HCT116 (cell line): ENCODE measurements around the gene ACOXL. TPM values are rescaled to one million over a fixed set of nuclear protein-coding genes. Genes with fewer than 3 reads are reported as not detected.

Experiments used
- ATAC-seq: fragments of 200-7000 bp; cut with Tn5 transposase; 2 replicates; pipeline ENCODE4 v1.9.1; 2020; ENCODE audit warnings: mild to moderate bottlenecking, moderate library complexity
- BruUV-seq: library from RNA; stranded (reverse); fragments of 400-500 nt; replicated peaks from 2 replicates; lab custom pipeline; 2021; lab: Mats Ljungman, UMichigan
- CTCF ChIA-PET: fragments of 300-600 bp; sonication (Branson Sonifier 250); formaldehyde crosslinking; loops from one replicate; lab custom pipeline; 2021; ENCODE audit warnings: antibody characterized with exemption; lab: Charles Lee
- POLR2A ChIA-PET: fragments of 300-600, 350-600 bp; sonication (Branson Sonifier 250); formaldehyde crosslinking; loops from one replicate; lab custom pipeline; 2021; ENCODE audit warnings: antibody characterized with exemption; lab: Charles Lee
- RAD21 ChIA-PET, 2 experiments: fragments of 300-600 bp; sonication (Branson Sonifier 250); formaldehyde crosslinking; loops; one replicate each; lab custom pipeline; 2023; ENCODE audit warnings: low total read pairs in 2 of 2; ENCODE audit not compliant: uncharacterized antibody in 2 of 2, unreplicated experiment in 2 of 2, low non-redundant PET in 1 of 2; lab: Charles Lee
- DNase-seq: peaks from one replicate; pipeline ENCODE4 v3.0.0-alpha.2; 2010; ENCODE audit warnings: low read depth, low spot score
- H2AFZ ChIP-seq: fragments of 200-600 bp; shearing (Covaris generic), sonication (generic); 2 replicates; pipeline ENCODE4 v1.6.1; 2017; ENCODE audit warnings: low read depth, mixed run types, mixed read lengths, antibody characterized with exemption, low read length; ENCODE audit not compliant: poor library complexity, severe bottlenecking
- H3K27ac ChIP-seq: 2 replicates; pipeline ENCODE4 v1.5.1; 2012; ENCODE audit warnings: low read depth, low read length
- H3K27me3 ChIP-seq: fragments of 200-600 bp; sonication (generic); 2 replicates; pipeline ENCODE4 v1.6.1; 2016; ENCODE audit warnings: mixed run types, low read length, mixed read lengths; ENCODE audit not compliant: insufficient read depth
- H3K36me3 ChIP-seq, 2 experiments: fragments of 200-500 bp in 1 of 2; fragments of 200-600 bp in 1 of 2; sonication (Bioruptor generic) in 1 of 2; sonication (generic) in 1 of 2; 2 replicates each; pipeline versions ENCODE4 v1.5.1 to v1.6.1; 2014 to 2016; ENCODE audit warnings: low read length in 2 of 2, inconsistent platforms in 1 of 2, mixed read lengths in 1 of 2, mixed run types in 1 of 2; ENCODE audit not compliant: insufficient read depth in 2 of 2, control insufficient read depth in 1 of 2
- H3K4me1 ChIP-seq, 2 experiments: fragments of 200-600 bp in 1 of 2; sonication (generic) in 1 of 2; 2 replicates each; pipeline versions ENCODE4 v1.5.1 to v1.6.1; 2012 to 2017; ENCODE audit warnings: low read length in 2 of 2, inconsistent platforms in 1 of 2, mild to moderate bottlenecking in 1 of 2, mixed read lengths in 1 of 2, mixed run types in 1 of 2, moderate library complexity in 1 of 2; ENCODE audit not compliant: insufficient read depth in 2 of 2, control insufficient read depth in 1 of 2
- H3K4me2 ChIP-seq: fragments of 200-600 bp; sonication (generic); 2 replicates; pipeline ENCODE4 v1.6.1; 2017; ENCODE audit warnings: mixed run types, low read length, mixed read lengths
- H3K4me3 ChIP-seq, 2 experiments: fragments of 200-600 bp in 1 of 2; sonication (generic) in 1 of 2; replicated peaks in 1 of 2; 2 replicates each; pipeline ENCODE4 v1.5.1; 2011 to 2016; ENCODE audit warnings: low read length in 2 of 2, control low read depth in 1 of 2, low read depth in 1 of 2, mild to moderate bottlenecking in 1 of 2, mixed read lengths in 1 of 2, mixed run types in 1 of 2
- H3K79me2 ChIP-seq: fragments of 200-600 bp; sonication (generic); 2 replicates; pipeline ENCODE4 v1.6.1; 2017; ENCODE audit warnings: mild to moderate bottlenecking, mixed run types, low read length, moderate library complexity, mixed read lengths; ENCODE audit not compliant: insufficient read depth
- H3K9ac ChIP-seq: fragments of 200-600 bp; sonication (generic); 2 replicates; pipeline ENCODE4 v1.6.1; 2016; ENCODE audit warnings: low read length, mixed read lengths
- H3K9me2 ChIP-seq: fragments of 200-600 bp; sonication (generic), shearing (Covaris generic); 2 replicates; pipeline ENCODE4 v1.6.1; 2017; ENCODE audit warnings: mixed run types, mild to moderate bottlenecking, moderate library complexity; ENCODE audit not compliant: insufficient read depth
- H3K9me3 ChIP-seq, 2 experiments: fragments of 200-500 bp in 1 of 2; fragments of 200-600 bp in 1 of 2; sonication (Bioruptor generic) in 1 of 2; sonication (generic) in 1 of 2; 2 replicates each; pipeline ENCODE4 v1.6.1; 2014 to 2017; ENCODE audit warnings: low read length in 2 of 2, mixed read lengths in 2 of 2, inconsistent platforms in 1 of 2, low read depth in 1 of 2, mild to moderate bottlenecking in 1 of 2, mixed run types in 1 of 2, moderate library complexity in 1 of 2; ENCODE audit not compliant: control insufficient read depth in 1 of 2, insufficient read depth in 1 of 2
- H4K20me1 ChIP-seq: fragments of 200-600 bp; sonication (generic), shearing (Covaris generic); 2 replicates; pipeline ENCODE4 v1.6.1; 2017; ENCODE audit warnings: mixed run types, mild to moderate bottlenecking, moderate library complexity; ENCODE audit not compliant: insufficient read depth
- ATF3 ChIP-seq: IDR thresholded peaks from 2 replicates; pipeline ENCODE4 v1.6.1; 2012
- CEBPB ChIP-seq: IDR thresholded peaks from 2 replicates; pipeline ENCODE4 v1.6.1; 2012; ENCODE audit warnings: low read depth
- EGR1 ChIP-seq: IDR thresholded peaks from 2 replicates; pipeline ENCODE4 v1.6.1; 2012; ENCODE audit warnings: low read depth
- ELF1 ChIP-seq: IDR thresholded peaks from 2 replicates; pipeline ENCODE4 v1.6.1; 2012; ENCODE audit warnings: low read depth, borderline replicate concordance
- EZH2 ChIP-seq: fragments of 200-600 bp; sonication (generic); IDR thresholded peaks from 2 replicates; pipeline ENCODE4 v1.6.1; 2017; ENCODE audit warnings: antibody characterized with exemption, mixed run types
- JUND ChIP-seq: IDR thresholded peaks from 2 replicates; pipeline ENCODE4 v1.6.1; 2012
- MAX ChIP-seq: IDR thresholded peaks from 2 replicates; pipeline ENCODE4 v1.6.1; 2012
- POLR2A ChIP-seq: IDR thresholded peaks from 2 replicates; pipeline ENCODE4 v1.7.0; 2011; ENCODE audit warnings: borderline replicate concordance; ENCODE audit not compliant: insufficient read depth, insufficient read length; ENCODE audit errors: extremely low read depth
- POLR2AphosphoS5 ChIP-seq: IDR thresholded peaks from 2 replicates; pipeline ENCODE4 v1.6.1; 2011; ENCODE audit warnings: mild to moderate bottlenecking, low read depth, low read length, moderate library complexity
- RAD21 ChIP-seq: IDR thresholded peaks from 2 replicates; pipeline ENCODE4 v1.6.1; 2012; ENCODE audit warnings: low read depth, mild to moderate bottlenecking
- REST ChIP-seq: IDR thresholded peaks from 2 replicates; pipeline ENCODE4 v1.6.1; 2012; ENCODE audit warnings: low read depth
- SIN3A ChIP-seq: IDR thresholded peaks from 2 replicates; pipeline ENCODE4 v1.6.1; 2012; ENCODE audit warnings: low read depth
- SRF ChIP-seq: IDR thresholded peaks from 2 replicates; pipeline ENCODE4 v1.6.1; 2012; ENCODE audit warnings: low read depth
- TCF7L2 ChIP-seq: IDR thresholded peaks from 2 replicates; pipeline ENCODE4 v1.7.0; 2011; ENCODE audit warnings: borderline replicate concordance, inconsistent platforms; ENCODE audit not compliant: insufficient read depth, insufficient read length; ENCODE audit errors: extremely low read depth
- YY1 ChIP-seq: IDR thresholded peaks from 2 replicates; pipeline ENCODE4 v1.6.1; 2011; ENCODE audit warnings: low read length, low read depth, moderate library complexity, mild to moderate bottlenecking; ENCODE audit not compliant: insufficient replicate concordance; ENCODE audit errors: extremely low read depth
- ZFX ChIP-seq: fragments of 450-650 bp; IDR thresholded peaks from 2 replicates; pipeline ENCODE4 v1.6.1; 2017
- ZNF274 ChIP-seq: fragments of 200-500 bp; sonication (Bioruptor generic); IDR thresholded peaks from 2 replicates; pipeline ENCODE4 v1.6.1; 2014; ENCODE audit warnings: mild to moderate bottlenecking, low read depth, low read length, inconsistent platforms
- intact Hi-C: fragments of 100-400 bp; cut with micrococcal nuclease; formaldehyde crosslinking; loops from 2 replicates; pipeline ENCODE4 v1.10.0; 2022
- total RNA-seq: library from RNA; stranded (reverse); gene quantifications from one replicate; pipeline ENCODE4 v1.2.1, GENCODE V29; 2021; ENCODE audit not compliant: unreplicated experiment

The ACOXL gene
- total RNA-seq, 1 experiment from 2014 or later = 5.5 TPM

- RAD21 ChIA-PET = no interaction called here
- Histone ChIP-seq H3K79me2 (no peaks in the 10 kb centered on the region), H3K4me3 (no peak overlapping the region), H3K36me3 (no peaks in the 10 kb centered on the region), H3K4me1 (peaks cover 14 to 17% of the 10 kb centered on the region in 2 experiments), H2AFZ (no peak overlapping the region), H3K27ac (no peak overlapping the region), H3K9me2 (no peaks in the 10 kb centered on the region), H3K27me3 (no peaks in the 10 kb centered on the region), H4K20me1 (no peaks in the 10 kb centered on the region), H3K4me2 (no peak overlapping the region)
- POLR2A ChIA-PET = no interaction called here
- no peak for DNase-seq
- no peak for ATAC-seq
- TF ChIP-seq ZFX (no peak), ATF3 (no peak), ZNF274 (no peak), TCF7L2 (no peak), JUND (no peak), YY1 (no peak), CEBPB (no peak), EZH2 (no peak), SIN3A (no peak)
- TF ChIP-seq, all 23 proteins: peak for 0
- no TSS peak for BruUV-seq
- no peaks in the 10 kb centered on the region for H3K9me3 ChIP-seq
- CTCF ChIA-PET = no interaction called here
- no peak overlapping the region for H3K9ac ChIP-seq
- intact Hi-C loops = loop anchor here (5.0 kb wide), 1 partner anchor 672 kb away; no protein-coding TSS in a partner anchor
Observed at GRCh38 chr2:111025288-111025687, 292.9 kb downstream of the ACOXL start.

- ATAC-seq (peak; percentile 49), DNase-seq (peak; percentile 40)
- no peaks in the 10 kb centered on the region for H4K20me1 ChIP-seq
- intact Hi-C loops = loop anchor here (1.0 to 5.0 kb wide), 2 partner anchors 88 to 669 kb away; no protein-coding TSS in a partner anchor
- no peak overlapping the region for H3K9ac ChIP-seq
- no peaks in the 10 kb centered on the region for H3K79me2 ChIP-seq
- no TSS peak for BruUV-seq
- no peaks in the 10 kb centered on the region for H3K9me3 ChIP-seq
- H3K9me2 ChIP-seq = no peaks in the 10 kb centered on the region
- no peak overlapping the region for H3K27ac ChIP-seq
- ChIA-PET CTCF (interaction anchor here (0.6 to 1.0 kb wide), 3 partner anchors 89 to 673 kb away, joined by 3 to 5 read pairs (median 4); partner anchors contain the start of gene BCL2L11), RAD21 (interaction anchor here in 1 of 2 experiments (0.5 kb wide), 1 partner anchor 22 kb away, joined by 3 read pairs; no protein-coding TSS in a partner anchor), POLR2A (no interaction called here)
- H3K4me2 ChIP-seq = no peak overlapping the region
- H2AFZ ChIP-seq = peak overlapping the region; percentile 6
- no peaks in the 10 kb centered on the region for H3K27me3 ChIP-seq
- no peak overlapping the region for H3K4me3 ChIP-seq
- no peaks in the 10 kb centered on the region for H3K36me3 ChIP-seq
- H3K4me1 ChIP-seq = peaks cover 33 to 48% of the 10 kb centered on the region in 2 experiments
- no peak for TF ChIP-seq ZNF274
- TF ChIP-seq POLR2AphosphoS5 = no peak
- no peak for TF ChIP-seq POLR2A
- peak; percentile 94 for TF ChIP-seq RAD21
- 0 out of 2 replicates have a peak, but pooled peaks have one; percentile 14 for TF ChIP-seq MAX
- no peak for TF ChIP-seq REST
- no peak for TF ChIP-seq ATF3
- peak; percentile 21 for TF ChIP-seq YY1
- TF ChIP-seq SRF = no peak
- no peak for TF ChIP-seq ELF1
- no peak for TF ChIP-seq EZH2
- TF ChIP-seq JUND = no peak
- no peak for TF ChIP-seq EGR1
Observed at GRCh38 chr2:111028720-111029119, 296.3 kb downstream of the ACOXL start.
